LNCaP clone FGC (cell line): ENCODE data around the gene SDC4.

ENCODE experiments used
- DNase-seq: peaks from one replicate; pipeline ENCODE4 v3.0.0-alpha.2; 2011; ENCODE audit warnings: low read depth
- H3K4me3 ChIP-seq: 2 replicates; pipeline ENCODE4 v1.5.1; 2011; ENCODE audit warnings: mild to moderate bottlenecking, low read depth, low read length, control low read depth
- TF ChIP-seq, protein P1 (sequence below): IDR thresholded peaks from 2 replicates; pipeline ENCODE4 v1.5.1; 2012; ENCODE audit warnings: mild to moderate bottlenecking; ENCODE audit not compliant: control insufficient read depth, insufficient read depth; ENCODE audit errors: extremely low read depth

The SDC4 gene

DNA sequence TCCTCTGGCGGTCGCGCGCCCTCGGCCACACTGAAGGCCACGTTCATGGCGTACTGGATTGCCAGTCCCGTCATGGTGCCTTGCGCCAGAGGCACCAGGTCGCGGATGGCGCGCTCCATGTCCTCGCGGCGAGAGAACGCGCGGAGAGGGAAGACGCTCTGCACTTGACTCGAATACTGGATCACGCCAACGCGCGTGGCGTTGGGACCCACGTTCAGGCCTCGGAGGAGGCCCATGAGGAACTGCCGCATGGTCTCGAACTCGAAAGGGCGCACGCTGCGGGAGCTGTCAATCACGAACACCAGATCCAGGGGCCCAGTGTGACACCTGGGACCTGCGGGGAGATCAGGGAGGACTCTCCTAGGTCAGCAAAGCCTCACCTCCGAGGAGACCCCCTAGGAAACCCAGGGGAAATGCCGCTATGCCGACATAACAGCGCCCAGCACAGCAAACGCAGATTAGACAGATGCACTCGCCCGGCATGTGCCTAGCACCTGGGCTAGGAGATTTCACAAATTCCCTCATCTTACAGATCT is 43.7 kb downstream of the SDC4 start:
- TF ChIP-seq, protein P1, sequence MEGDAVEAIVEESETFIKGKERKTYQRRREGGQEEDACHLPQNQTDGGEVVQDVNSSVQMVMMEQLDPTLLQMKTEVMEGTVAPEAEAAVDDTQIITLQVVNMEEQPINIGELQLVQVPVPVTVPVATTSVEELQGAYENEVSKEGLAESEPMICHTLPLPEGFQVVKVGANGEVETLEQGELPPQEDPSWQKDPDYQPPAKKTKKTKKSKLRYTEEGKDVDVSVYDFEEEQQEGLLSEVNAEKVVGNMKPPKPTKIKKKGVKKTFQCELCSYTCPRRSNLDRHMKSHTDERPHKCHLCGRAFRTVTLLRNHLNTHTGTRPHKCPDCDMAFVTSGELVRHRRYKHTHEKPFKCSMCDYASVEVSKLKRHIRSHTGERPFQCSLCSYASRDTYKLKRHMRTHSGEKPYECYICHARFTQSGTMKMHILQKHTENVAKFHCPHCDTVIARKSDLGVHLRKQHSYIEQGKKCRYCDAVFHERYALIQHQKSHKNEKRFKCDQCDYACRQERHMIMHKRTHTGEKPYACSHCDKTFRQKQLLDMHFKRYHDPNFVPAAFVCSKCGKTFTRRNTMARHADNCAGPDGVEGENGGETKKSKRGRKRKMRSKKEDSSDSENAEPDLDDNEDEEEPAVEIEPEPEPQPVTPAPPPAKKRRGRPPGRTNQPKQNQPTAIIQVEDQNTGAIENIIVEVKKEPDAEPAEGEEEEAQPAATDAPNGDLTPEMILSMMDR: no peak
- no peak for DNase-seq

DNA sequence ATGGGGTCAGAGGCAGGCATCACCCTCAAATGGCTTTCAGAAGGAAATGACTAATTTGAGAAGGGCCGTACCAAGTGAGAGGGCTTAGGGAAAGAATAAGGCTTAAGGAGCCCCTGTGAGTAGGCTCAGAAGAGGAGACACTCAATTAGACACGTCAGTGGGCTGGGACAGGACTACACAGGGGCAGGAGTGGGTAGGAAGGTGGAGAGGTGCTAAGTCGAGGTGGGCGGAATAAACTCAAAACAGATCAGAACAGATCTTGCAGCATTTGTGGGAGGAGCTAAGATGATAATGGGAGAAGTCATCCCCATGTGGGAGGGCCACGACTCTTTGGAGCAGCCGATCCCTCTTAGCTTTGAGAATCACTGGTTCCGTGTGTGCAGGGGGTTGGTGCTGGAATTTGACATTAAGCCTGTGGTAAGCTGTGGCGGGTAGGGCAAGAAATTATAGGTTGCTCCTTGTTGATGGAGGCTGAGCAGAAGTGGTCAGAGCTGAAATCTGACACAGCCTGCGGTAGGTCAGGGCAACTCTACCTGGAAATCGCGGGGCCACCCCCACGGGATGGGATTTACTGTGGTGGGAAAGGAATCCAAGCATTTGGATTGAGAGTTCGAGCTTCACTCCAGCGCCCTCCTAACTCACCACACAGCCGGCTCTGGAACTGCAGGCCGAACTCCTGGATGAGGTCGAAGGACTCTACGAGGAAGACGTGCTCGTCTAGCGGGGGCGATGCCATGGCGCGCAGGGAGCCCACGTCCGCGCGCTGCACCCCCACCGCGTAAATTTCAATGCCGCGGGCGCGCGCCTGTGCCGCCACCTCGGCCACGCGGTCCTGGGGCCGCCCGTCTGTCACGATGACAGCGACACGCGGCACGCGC is 44.4 kb downstream of the SDC4 start:
- TF ChIP-seq, protein P1: no peak
- no peak for DNase-seq
- H3K4me3 ChIP-seq: no peak overlapping the region

More for the DNA sequence above, 43.7 kb downstream of the SDC4 start:
- H3K4me3 ChIP-seq: no peak overlapping the region

DNA sequence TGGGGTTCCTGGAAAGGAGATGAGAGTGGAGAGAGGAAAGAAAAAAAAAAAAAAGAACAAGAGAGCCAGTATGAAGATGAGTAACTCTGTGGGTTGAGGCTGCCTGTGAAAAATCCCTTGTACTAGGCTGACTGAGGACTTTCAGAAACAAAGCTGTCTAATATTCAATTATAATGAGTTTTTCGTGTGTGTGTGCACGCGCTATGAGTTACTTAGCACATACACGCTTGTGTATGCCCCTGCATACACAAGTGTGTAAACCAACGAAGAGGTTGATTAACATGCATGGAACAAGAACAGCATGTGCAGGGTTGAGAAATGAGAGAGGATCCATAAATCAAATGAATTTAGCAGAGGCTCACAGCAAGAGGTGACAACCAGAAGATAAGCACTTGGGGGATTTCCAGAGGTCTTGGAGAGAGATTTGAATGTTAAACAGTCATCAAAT is 46.4 kb downstream of the SDC4 start:
- no peak overlapping the region for H3K4me3 ChIP-seq
- TF ChIP-seq, protein P1: no peak
- no peak for DNase-seq

DNA sequence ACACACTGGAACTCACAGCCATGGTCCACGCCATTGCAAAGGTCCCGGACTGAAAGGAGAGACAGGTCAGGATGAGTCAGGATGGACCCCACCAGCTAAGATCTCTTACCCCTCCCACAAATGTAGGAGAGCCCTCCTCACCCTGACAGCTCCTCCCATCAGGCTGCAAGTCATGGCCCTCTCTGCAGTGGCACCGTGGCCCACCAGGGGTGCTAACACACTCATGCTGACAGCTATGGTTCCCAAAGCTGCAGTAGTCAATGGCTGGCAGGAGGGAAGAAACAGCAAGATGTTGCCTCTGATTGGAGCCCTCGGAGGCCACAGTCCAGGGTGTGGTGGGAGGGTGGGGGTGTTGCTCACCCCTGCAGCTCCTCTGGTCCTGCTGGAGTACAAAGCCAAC is 47.3 kb downstream of the SDC4 start:
- DNase-seq: no peak
- H3K4me3 ChIP-seq: no peak overlapping the region
- TF ChIP-seq, protein P1: no peak

DNA sequence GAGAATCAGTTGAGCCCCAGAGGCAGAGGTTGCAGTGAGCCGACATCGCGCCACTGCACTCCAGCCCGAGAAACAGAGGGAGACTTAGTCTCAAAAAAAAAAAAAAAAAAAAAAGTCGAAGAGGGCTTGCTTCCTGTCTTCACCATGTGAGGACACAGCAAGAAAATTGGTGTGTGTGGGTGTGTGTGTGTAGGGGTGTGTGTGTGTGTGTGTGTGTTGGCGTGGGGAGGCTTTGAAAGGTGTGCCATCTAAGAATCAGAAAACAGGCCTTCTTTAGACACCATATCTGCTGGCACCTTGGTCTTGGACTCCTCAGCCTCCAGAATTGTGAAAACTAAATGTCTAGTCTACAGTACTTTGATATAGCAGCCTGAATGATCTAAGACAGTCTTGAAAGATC is 48.4 kb downstream of the SDC4 start:
- TF ChIP-seq, protein P1: no peak
- DNase-seq: no peak
- no peak overlapping the region for H3K4me3 ChIP-seq

DNA sequence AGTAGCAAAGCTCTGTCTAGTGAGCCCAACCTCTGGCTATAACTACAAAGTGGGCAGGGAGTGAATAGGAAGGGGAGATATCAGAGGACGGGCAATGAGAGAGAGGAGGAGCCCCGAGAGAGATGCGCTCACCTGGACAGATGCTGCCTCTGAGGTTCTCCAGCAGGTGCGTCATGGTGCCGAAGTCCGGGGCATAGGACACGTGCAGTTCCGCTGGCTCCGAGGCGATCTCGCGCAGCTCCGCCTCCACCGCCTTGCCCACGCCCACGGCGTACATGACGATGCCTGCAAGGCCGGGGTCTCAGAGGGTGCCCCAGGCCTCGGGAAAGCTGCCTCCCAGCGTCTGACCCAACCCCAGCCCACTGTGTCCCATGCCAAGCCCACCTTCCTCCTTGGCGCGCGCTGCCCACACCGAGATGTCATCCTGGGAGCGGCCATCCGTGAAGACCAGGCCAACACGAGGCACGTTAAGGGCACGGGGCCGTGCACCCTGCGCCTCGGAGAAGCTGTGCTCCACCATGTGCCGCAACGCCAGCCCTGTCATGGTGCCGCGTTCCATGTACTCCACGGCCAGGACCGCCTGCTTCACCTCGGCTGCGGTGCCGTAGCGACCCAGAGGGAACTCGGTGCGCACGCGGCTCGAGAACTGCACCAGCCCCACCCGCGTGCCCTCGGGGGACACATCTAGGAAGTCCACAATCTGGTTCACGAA is 50.3 kb downstream of the SDC4 start:
- TF ChIP-seq, protein P1: no peak
- H3K4me3 ChIP-seq: no peak overlapping the region
- no peak for DNase-seq
